PC-3 (cell line): ENCODE results near the gene MYL9. TPM values are rescaled to one million over a fixed set of nuclear protein-coding genes. Genes with fewer than 3 reads are reported as not detected.

ENCODE experiments used
- ATAC-seq: fragments of 200-7000 bp; cut with Tn5 transposase; 2 replicates; pipeline ENCODE4 v1.9.1; 2020; ENCODE audit warnings: mild to moderate bottlenecking, moderate library complexity
- BruUV-seq: library from RNA; stranded (reverse); fragments of 400-500 nt; replicated peaks from 2 replicates; lab custom pipeline; 2021; lab: Mats Ljungman, UMichigan
- CTCF ChIA-PET: fragments of 300-600 bp; sonication (Branson Sonifier 250); formaldehyde crosslinking; loops from one replicate; lab custom pipeline; 2022; ENCODE audit warnings: antibody characterized with exemption; lab: Charles Lee
- POLR2A ChIA-PET: fragments of 300-600 bp; sonication (Branson Sonifier 250); formaldehyde crosslinking; loops from one replicate; lab custom pipeline; 2022; ENCODE audit warnings: antibody characterized with exemption; ENCODE audit not compliant: unreplicated experiment; lab: Charles Lee
- DNase-seq: peaks from one replicate; pipeline ENCODE4 v3.0.0-alpha.2; 2015
- H2AFZ ChIP-seq: fragments of 300-600 bp; sonication (generic); 2 replicates; pipeline ENCODE4 v1.6.0; 2016; ENCODE audit warnings: antibody characterized with exemption, low read length
- H3F3A ChIP-seq: fragments of 300-600 bp; sonication (generic); one replicate; pipeline ENCODE4 v1.6.0; 2017; ENCODE audit warnings: antibody characterized with exemption, low read length, control low read depth, mild to moderate bottlenecking; ENCODE audit not compliant: unreplicated experiment
- H3K27ac ChIP-seq: fragments of 300-600 bp; sonication (generic); 2 replicates; pipeline ENCODE4 v1.5.1; 2016; ENCODE audit warnings: mild to moderate bottlenecking, low read length
- H3K27me3 ChIP-seq: fragments of 300-600 bp; sonication (generic); 2 replicates; pipeline ENCODE4 v1.6.1; 2016; ENCODE audit warnings: low read length, mixed read lengths
- H3K36me3 ChIP-seq: fragments of 300-600 bp; sonication (generic); 2 replicates; pipeline ENCODE4 v1.6.1; 2016; ENCODE audit warnings: low read depth, mixed run types, low read length, mixed read lengths
- H3K4me1 ChIP-seq: fragments of 300-600 bp; sonication (generic); 2 replicates; pipeline ENCODE4 v1.5.1; 2016; ENCODE audit warnings: low read length; ENCODE audit not compliant: insufficient read depth
- H3K4me2 ChIP-seq: fragments of 300-600 bp; sonication (generic); 2 replicates; pipeline ENCODE4 v1.6.0; 2016; ENCODE audit warnings: low read length
- H3K4me3 ChIP-seq: fragments of 300-600 bp; sonication (generic); 2 replicates; pipeline ENCODE4 v1.5.1; 2016; ENCODE audit warnings: mild to moderate bottlenecking, low read length, mixed read lengths
- H3K79me2 ChIP-seq: fragments of 300-600 bp; sonication (generic); 2 replicates; pipeline ENCODE4 v1.6.1; 2017; ENCODE audit warnings: low read length, mixed read lengths
- H3K9ac ChIP-seq: fragments of 300-600 bp; sonication (generic); 2 replicates; pipeline ENCODE4 v1.6.0; 2016; ENCODE audit warnings: mild to moderate bottlenecking, low read length
- H3K9me2 ChIP-seq: fragments of 300-600 bp; sonication (generic); replicated peaks from 2 replicates; pipeline ENCODE4 v1.6.1; 2016; ENCODE audit warnings: mixed run types, low read length, mixed read lengths
- H3K9me3 ChIP-seq: fragments of 300-600 bp; sonication (generic); 2 replicates; pipeline ENCODE4 v1.6.1; 2016; ENCODE audit warnings: low read length, mixed read lengths
- H4K20me1 ChIP-seq: fragments of 300-600 bp; sonication (generic); 2 replicates; pipeline ENCODE4 v1.6.1; 2016; ENCODE audit warnings: low read length, mixed read lengths
- EZH2 ChIP-seq: fragments of 300-600 bp; sonication (generic); IDR thresholded peaks from one replicate; pipeline ENCODE4 v1.6.1; 2017; ENCODE audit warnings: antibody characterized with exemption, mild to moderate bottlenecking, low read length; ENCODE audit not compliant: unreplicated experiment
- EZH2phosphoT487 ChIP-seq: fragments of 300-600 bp; sonication (generic); IDR thresholded peaks from 2 replicates; pipeline ENCODE4 v1.6.1; 2018; ENCODE audit warnings: mild to moderate bottlenecking, antibody characterized with exemption, low read length, borderline replicate concordance
- intact Hi-C: fragments of 100-400 bp; cut with micrococcal nuclease; formaldehyde crosslinking; loops from 2 replicates; pipeline ENCODE4 v1.9.0; 2023
- total RNA-seq: library from RNA; depleted of rRNA; stranded (reverse); fragments of >200 nt; gene quantifications from 2 replicates; pipeline ENCODE4 v1.2.3, GENCODE V29; 2014
- TF ChIP-seq, protein P1 (sequence below): fragments of 300-600 bp; sonication (generic); conservative IDR thresholded peaks from 2 replicates; pipeline ENCODE4 v1.5.1; 2017; ENCODE audit warnings: antibody characterized with exemption, low read depth, mild to moderate bottlenecking, low read length

MYL9 gene
- total RNA-seq, 1 experiment from 2014 or later: 12.0 TPM

DNA sequence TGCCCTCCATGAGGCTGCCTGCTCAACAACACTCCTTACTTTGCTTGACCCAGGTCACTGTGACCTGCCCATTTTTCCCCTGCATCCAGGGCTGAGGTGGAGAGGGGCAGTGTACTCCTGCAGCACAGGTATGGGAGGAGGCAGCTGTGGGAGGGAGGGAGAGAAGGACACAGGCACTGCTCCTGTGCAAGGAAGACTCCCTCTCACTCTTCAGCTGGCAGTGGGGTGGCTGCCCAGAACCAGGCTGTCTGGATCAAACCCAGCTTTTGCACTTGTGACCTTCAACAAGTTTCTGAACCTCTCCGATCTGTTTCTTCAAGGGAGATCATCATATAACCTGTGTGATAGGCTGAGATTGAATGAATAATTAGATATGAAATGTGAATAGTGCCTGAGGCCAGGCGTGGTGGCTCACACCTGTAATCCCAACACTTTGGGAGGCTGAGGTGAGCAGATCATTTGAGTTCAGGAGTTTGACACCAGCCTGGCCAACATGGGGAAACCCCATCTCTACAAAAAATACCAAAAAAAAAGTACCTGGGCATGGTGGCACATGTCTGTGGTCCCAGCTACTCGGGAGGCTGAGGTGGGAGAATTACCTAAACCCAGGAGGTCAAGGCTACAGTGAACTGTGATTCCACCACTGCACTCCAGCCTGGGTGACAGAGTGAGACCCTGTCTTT, 46.2 kb downstream of the MYL9 start:
- no peaks in the 10 kb centered on the region for H3K79me2 ChIP-seq
- peaks cover 12% of the 10 kb centered on the region; the same call in 1 of the 2 replicates for H3K36me3 ChIP-seq
- no peak overlapping the region for H3K27ac ChIP-seq
- ATAC-seq (no peak), DNase-seq (no peak)
- no peaks in the 10 kb centered on the region for H3K27me3 ChIP-seq
- H2AFZ ChIP-seq: no peak overlapping the region
- ChIA-PET POLR2A (no interaction called here), CTCF (no interaction called here)
- intact Hi-C loops: no loop called here
- no peaks in the 10 kb centered on the region for H3K9me2 ChIP-seq
- TF ChIP-seq EZH2: no peak
- TF ChIP-seq EZH2phosphoT487: no peak
- no TSS peak for BruUV-seq
- no peaks in the 10 kb centered on the region for H3K9me3 ChIP-seq
- no peak overlapping the region for H3K9ac ChIP-seq
- peaks cover 3% of the 10 kb centered on the region for H3F3A ChIP-seq
- H3K4me3 ChIP-seq: no peak overlapping the region
- H4K20me1 ChIP-seq: no peaks in the 10 kb centered on the region
- peaks cover 15% of the 10 kb centered on the region for H3K4me1 ChIP-seq
- H3K4me2 ChIP-seq: no peak overlapping the region

DNA sequence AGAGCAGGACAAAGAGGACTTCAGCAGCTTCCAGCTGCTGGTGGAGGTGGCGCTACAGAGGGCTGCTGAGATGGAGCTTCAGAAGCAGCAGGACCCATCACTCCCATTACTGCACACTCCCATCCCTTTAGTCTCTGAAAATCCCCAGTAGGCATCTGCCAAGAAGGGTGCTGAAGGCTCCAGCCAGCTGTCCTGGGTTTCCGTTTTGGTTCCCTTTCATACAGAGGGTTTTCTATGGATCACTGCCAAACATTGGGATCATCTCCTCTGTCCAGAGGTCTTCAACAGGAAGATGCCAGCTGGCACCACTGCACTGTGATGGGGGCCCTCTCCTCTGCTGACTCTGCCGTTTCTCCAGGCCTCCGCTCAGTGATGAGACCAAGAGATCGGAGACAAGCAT, 50.0 kb downstream of the MYL9 start:
- Histone ChIP-seq H3K36me3 (peaks cover 12% of the 10 kb centered on the region; the same call in 1 of the 2 replicates), H3K4me2 (no peak overlapping the region), H3K79me2 (no peaks in the 10 kb centered on the region), H3K9me3 (no peaks in the 10 kb centered on the region), H4K20me1 (no peaks in the 10 kb centered on the region), H3K27me3 (no peaks in the 10 kb centered on the region), H3K9me2 (no peaks in the 10 kb centered on the region), H3K4me1 (no peaks in the 10 kb centered on the region), H3K27ac (no peak overlapping the region), H3K9ac (no peak overlapping the region), H3K4me3 (no peak overlapping the region), H3F3A (peaks cover 3% of the 10 kb centered on the region), H2AFZ (no peak overlapping the region)
- ChIA-PET CTCF (interaction anchor here (0.6 kb wide), 1 partner anchor 275 kb away, joined by 3 read pairs; no protein-coding TSS in a partner anchor), POLR2A (no interaction called here)
- ATAC-seq: no peak
- no peak for DNase-seq
- TF ChIP-seq EZH2phosphoT487 (no peak), EZH2 (no peak)
- TF ChIP-seq, protein P1, sequence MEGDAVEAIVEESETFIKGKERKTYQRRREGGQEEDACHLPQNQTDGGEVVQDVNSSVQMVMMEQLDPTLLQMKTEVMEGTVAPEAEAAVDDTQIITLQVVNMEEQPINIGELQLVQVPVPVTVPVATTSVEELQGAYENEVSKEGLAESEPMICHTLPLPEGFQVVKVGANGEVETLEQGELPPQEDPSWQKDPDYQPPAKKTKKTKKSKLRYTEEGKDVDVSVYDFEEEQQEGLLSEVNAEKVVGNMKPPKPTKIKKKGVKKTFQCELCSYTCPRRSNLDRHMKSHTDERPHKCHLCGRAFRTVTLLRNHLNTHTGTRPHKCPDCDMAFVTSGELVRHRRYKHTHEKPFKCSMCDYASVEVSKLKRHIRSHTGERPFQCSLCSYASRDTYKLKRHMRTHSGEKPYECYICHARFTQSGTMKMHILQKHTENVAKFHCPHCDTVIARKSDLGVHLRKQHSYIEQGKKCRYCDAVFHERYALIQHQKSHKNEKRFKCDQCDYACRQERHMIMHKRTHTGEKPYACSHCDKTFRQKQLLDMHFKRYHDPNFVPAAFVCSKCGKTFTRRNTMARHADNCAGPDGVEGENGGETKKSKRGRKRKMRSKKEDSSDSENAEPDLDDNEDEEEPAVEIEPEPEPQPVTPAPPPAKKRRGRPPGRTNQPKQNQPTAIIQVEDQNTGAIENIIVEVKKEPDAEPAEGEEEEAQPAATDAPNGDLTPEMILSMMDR: no peak
- intact Hi-C loops: no loop called here
- BruUV-seq: no TSS peak

DNA sequence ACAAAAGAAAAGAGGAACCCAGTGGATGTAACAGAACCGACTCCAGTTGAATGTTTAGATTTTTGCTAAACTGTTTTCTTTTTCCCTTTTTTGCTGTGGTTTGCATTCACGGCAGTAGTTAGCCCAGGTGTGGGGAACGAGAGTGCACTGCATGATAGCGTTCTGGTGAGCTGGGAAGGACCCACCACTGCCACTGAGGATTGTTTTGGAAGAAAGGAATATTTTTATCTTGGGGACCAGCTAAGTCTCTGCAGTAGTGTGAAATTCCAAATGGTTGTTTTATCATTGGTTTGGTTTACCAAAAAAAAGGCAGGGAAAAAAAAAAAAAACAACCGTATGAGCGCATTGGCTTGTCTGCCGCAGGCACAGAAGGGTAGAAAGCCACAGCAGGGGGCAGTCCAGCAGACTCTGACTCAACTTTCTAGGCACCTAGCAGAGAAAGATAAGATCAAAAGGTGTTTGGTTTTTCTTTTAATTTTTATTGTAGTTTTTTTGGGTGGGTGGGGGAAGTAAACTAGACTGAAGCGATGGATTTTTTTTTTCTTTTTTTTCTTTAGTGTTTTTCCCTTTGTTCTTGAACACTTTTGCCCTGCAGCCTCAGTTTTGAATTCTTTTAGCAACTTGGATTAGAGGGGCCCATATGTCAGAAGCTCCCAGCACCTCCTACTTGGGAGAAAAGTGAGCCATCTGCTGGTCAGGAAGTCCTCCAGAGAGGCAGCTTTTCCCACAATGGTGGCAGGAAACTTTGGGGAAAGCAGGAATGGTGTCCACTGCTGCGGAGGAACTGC, 50.7 kb downstream of the MYL9 start:
- no peaks in the 10 kb centered on the region for H3K4me1 ChIP-seq
- ATAC-seq: no peak
- H3K79me2 ChIP-seq: no peaks in the 10 kb centered on the region
- no peak overlapping the region for H3K9ac ChIP-seq
- no TSS peak for BruUV-seq
- TF ChIP-seq, protein P1: peak; percentile 62
- TF ChIP-seq EZH2: no peak
- no peak overlapping the region for H2AFZ ChIP-seq
- H3K9me3 ChIP-seq: no peaks in the 10 kb centered on the region
- no peak overlapping the region for H3K4me2 ChIP-seq
- no peaks in the 10 kb centered on the region for H3K27me3 ChIP-seq
- POLR2A ChIA-PET: no interaction called here
- H3K9me2 ChIP-seq: no peaks in the 10 kb centered on the region
- H3K4me3 ChIP-seq: no peak overlapping the region
- peaks cover 12% of the 10 kb centered on the region; the same call in 1 of the 2 replicates for H3K36me3 ChIP-seq
- intact Hi-C loops: no loop called here
- DNase-seq: peak; percentile 38
- no peak overlapping the region for H3K27ac ChIP-seq
- H3F3A ChIP-seq: peaks cover 3% of the 10 kb centered on the region
- CTCF ChIA-PET: interaction anchor here (0.6 to 1.0 kb wide), 3 partner anchors 14 to 274 kb away, joined by 3 to 4 read pairs (median 3); partner anchors contain the start of gene RAB5IF
- no peaks in the 10 kb centered on the region for H4K20me1 ChIP-seq
